Neural progenitor cell (in vitro differentiated cells): ENCODE measurements around the gene C10orf71. TPM values are rescaled to one million over a fixed set of nuclear protein-coding genes. Genes with fewer than 3 reads are reported as not detected.

Source experiments
- DNase-seq: peaks from one replicate; pipeline ENCODE4 v3.0.0-alpha.2; 2016; ENCODE audit warnings: low spot score
- H2AFZ ChIP-seq: fragments of 200-600 bp; sonication (generic); replicated peaks from 2 replicates; pipeline ENCODE4 v1.6.1; 2016; ENCODE audit warnings: antibody characterized with exemption
- H3F3A ChIP-seq: fragments of 200-600 bp; sonication (generic); 2 replicates; pipeline ENCODE4 v1.6.1; 2016; ENCODE audit warnings: antibody characterized with exemption, low read depth
- H3K27ac ChIP-seq: fragments of 200-600 bp; sonication (generic); 2 replicates; pipeline ENCODE4 v1.5.1; 2016; ENCODE audit warnings: mild to moderate bottlenecking
- H3K27me3 ChIP-seq: fragments of 200-600 bp; sonication (generic); 2 replicates; pipeline ENCODE4 v1.6.1; 2016; ENCODE audit warnings: mild to moderate bottlenecking, moderate library complexity
- H3K36me3 ChIP-seq: fragments of 200-600 bp; sonication (generic); 2 replicates; pipeline ENCODE4 v1.5.1; 2016
- H3K4me1 ChIP-seq: fragments of 200-600 bp; sonication (generic); 2 replicates; pipeline ENCODE4 v1.6.1; 2016; ENCODE audit warnings: mixed run types
- H3K4me2 ChIP-seq: fragments of 200-600 bp; sonication (generic); 2 replicates; pipeline ENCODE4 v1.6.1; 2016
- H3K4me3 ChIP-seq: fragments of 200-600 bp; sonication (generic); 2 replicates; pipeline ENCODE4 v1.5.1; 2016
- H3K79me2 ChIP-seq: fragments of 200-600 bp; sonication (generic); 2 replicates; pipeline ENCODE4 v1.6.1; 2016; ENCODE audit warnings: low read depth
- H3K9ac ChIP-seq: fragments of 200-600 bp; sonication (generic); 2 replicates; pipeline ENCODE4 v1.6.1; 2016
- H3K9me3 ChIP-seq: fragments of 200-600 bp; sonication (generic); 2 replicates; pipeline ENCODE4 v1.5.1; 2016; ENCODE audit warnings: low read depth
- H4K20me1 ChIP-seq: fragments of 200-600 bp; sonication (generic); 2 replicates; pipeline ENCODE4 v1.6.1; 2016; ENCODE audit warnings: low read depth
- H3K27ac Mint-ChIP-seq: 3 replicates; pipeline ENCODE4 v1.8.0; 2021; ENCODE audit warnings: mixed read lengths
- H3K27me3 Mint-ChIP-seq: 2 replicates; pipeline ENCODE4 v1.8.0; 2022; ENCODE audit warnings: low read depth, mild to moderate bottlenecking, inconsistent platforms, moderate library complexity, mixed read lengths; ENCODE audit not compliant: insufficient read depth
- H3K36me3 Mint-ChIP-seq: 3 replicates; pipeline ENCODE4 v1.8.0; 2021; ENCODE audit warnings: mixed read lengths
- H3K4me1 Mint-ChIP-seq: 3 replicates; pipeline ENCODE4 v1.8.0; 2021; ENCODE audit warnings: mixed read lengths
- H3K4me3 Mint-ChIP-seq: 3 replicates; pipeline ENCODE4 v1.8.0; 2021; ENCODE audit warnings: mild to moderate bottlenecking, moderate library complexity, mixed read lengths
- H3K9me3 Mint-ChIP-seq: 3 replicates; pipeline ENCODE4 v1.8.0; 2020; ENCODE audit warnings: mixed read lengths
- EZH2 ChIP-seq: fragments of 200-600 bp; sonication (generic); IDR thresholded peaks from 2 replicates; pipeline ENCODE4 v1.6.1; 2017; ENCODE audit warnings: antibody characterized with exemption, mild to moderate bottlenecking, moderate library complexity
- EZH2phosphoT487 ChIP-seq: fragments of 200-600 bp; sonication (generic); IDR thresholded peaks from 2 replicates; pipeline ENCODE4 v1.6.1; 2017; ENCODE audit warnings: antibody characterized with exemption
- total RNA-seq: library from RNA; depleted of rRNA; stranded (reverse); fragments of >200 nt; gene quantifications from 2 replicates; pipeline ENCODE4 v1.2.3, GENCODE V29; 2015; ENCODE audit warnings: low replicate concordance
- TF ChIP-seq, protein P1 (sequence below): fragments of 200-600 bp; sonication (generic); IDR thresholded peaks from 2 replicates; pipeline ENCODE4 v1.5.1; 2017; ENCODE audit warnings: antibody characterized with exemption, mild to moderate bottlenecking

Gene C10orf71
- total RNA-seq, 1 donor from 2014 or later = not detected

DNA sequence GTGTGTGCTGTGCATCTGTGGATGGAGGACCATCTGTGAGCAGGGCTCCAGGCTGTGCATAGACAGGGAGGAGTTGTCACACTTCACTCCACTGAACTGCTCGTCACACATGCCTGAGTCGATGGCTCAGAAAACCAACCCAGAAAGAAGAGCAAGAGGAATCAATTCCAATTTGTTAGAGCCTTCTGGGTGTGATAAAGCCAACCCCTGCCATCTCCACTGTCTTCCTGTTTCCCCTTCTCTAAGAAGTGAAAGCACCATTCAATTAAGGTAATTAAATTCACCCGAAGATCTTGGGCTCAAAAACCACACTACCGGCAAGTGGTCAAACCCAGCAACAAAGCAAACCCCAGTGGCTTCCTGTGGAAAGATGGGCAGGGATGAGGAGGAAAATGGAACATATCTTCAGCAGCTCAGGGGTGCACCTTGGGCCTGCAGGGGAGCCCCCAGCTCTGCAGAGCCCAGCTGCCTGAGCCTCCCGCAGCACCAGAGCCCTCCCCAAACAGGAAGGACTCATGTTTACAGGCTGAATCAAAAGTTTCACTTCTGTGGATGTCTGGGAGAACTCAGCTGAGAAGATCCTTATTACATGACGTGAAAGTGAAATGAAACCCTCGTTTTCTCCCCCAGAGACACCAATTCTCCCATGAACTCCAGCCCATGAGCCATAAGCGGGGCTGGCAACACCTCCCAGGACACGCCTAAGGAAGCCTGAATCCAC lies 10.9 kb downstream of the C10orf71 start:
- Histone ChIP-seq H3K27ac (no peak overlapping the region), H3F3A (no peaks in the 10 kb centered on the region), H3K4me2 (no peak overlapping the region), H3K36me3 (no peaks in the 10 kb centered on the region), H2AFZ (no peak overlapping the region), H3K27me3 (no peaks in the 10 kb centered on the region), H3K9me3 (no peaks in the 10 kb centered on the region), H3K4me1 (no peaks in the 10 kb centered on the region), H3K9ac (no peak overlapping the region), H3K4me3 (no peak overlapping the region), H4K20me1 (no peaks in the 10 kb centered on the region), H3K79me2 (no peaks in the 10 kb centered on the region)
- Mint-ChIP-seq H3K9me3 (peaks cover 2% of the 10 kb centered on the region), H3K36me3 (no peaks in the 10 kb centered on the region), H3K27me3 (peaks cover 10% of the 10 kb centered on the region), H3K4me3 (no peak overlapping the region), H3K27ac (no peak overlapping the region), H3K4me1 (no peaks in the 10 kb centered on the region)
- TF ChIP-seq, protein P1, sequence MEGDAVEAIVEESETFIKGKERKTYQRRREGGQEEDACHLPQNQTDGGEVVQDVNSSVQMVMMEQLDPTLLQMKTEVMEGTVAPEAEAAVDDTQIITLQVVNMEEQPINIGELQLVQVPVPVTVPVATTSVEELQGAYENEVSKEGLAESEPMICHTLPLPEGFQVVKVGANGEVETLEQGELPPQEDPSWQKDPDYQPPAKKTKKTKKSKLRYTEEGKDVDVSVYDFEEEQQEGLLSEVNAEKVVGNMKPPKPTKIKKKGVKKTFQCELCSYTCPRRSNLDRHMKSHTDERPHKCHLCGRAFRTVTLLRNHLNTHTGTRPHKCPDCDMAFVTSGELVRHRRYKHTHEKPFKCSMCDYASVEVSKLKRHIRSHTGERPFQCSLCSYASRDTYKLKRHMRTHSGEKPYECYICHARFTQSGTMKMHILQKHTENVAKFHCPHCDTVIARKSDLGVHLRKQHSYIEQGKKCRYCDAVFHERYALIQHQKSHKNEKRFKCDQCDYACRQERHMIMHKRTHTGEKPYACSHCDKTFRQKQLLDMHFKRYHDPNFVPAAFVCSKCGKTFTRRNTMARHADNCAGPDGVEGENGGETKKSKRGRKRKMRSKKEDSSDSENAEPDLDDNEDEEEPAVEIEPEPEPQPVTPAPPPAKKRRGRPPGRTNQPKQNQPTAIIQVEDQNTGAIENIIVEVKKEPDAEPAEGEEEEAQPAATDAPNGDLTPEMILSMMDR = no peak
- DNase-seq = no peak

DNA sequence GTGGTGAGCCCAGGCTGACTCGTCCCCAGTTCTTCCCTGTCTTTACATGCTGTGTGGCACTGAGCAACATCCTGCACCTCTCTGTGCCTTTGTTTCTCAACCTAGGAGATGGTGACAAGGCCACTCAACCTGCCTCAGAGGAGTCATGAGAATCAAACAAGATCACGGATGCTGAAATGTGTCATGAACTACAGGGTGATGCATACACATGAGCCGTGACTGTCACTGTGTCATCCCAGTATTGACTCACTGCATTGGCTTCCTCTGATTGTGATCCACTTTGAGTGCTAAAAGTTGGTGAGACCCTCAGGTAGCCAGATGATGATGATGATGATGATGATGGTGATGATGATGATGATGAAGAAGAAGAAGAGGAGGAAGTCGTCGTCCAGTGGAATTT lies 11.5 kb downstream of the C10orf71 start:
- Histone ChIP-seq H3K9me3 (no peaks in the 10 kb centered on the region), H3K27ac (no peak overlapping the region), H3K4me3 (no peak overlapping the region), H4K20me1 (no peaks in the 10 kb centered on the region), H3K4me2 (no peak overlapping the region), H2AFZ (no peak overlapping the region), H3K4me1 (no peaks in the 10 kb centered on the region), H3F3A (no peaks in the 10 kb centered on the region), H3K79me2 (no peaks in the 10 kb centered on the region), H3K9ac (no peak overlapping the region), H3K27me3 (no peaks in the 10 kb centered on the region), H3K36me3 (no peaks in the 10 kb centered on the region)
- H3K36me3 Mint-ChIP-seq = no peaks in the 10 kb centered on the region
- H3K9me3 Mint-ChIP-seq = peaks cover 2% of the 10 kb centered on the region
- H3K27me3 Mint-ChIP-seq = peaks cover 9% of the 10 kb centered on the region
- H3K4me1 Mint-ChIP-seq = no peaks in the 10 kb centered on the region
- no peak for TF ChIP-seq EZH2
- TF ChIP-seq, protein P1 = no peak
- no peak overlapping the region for H3K27ac Mint-ChIP-seq
- H3K4me3 Mint-ChIP-seq = no peak overlapping the region
- no peak for DNase-seq

DNA sequence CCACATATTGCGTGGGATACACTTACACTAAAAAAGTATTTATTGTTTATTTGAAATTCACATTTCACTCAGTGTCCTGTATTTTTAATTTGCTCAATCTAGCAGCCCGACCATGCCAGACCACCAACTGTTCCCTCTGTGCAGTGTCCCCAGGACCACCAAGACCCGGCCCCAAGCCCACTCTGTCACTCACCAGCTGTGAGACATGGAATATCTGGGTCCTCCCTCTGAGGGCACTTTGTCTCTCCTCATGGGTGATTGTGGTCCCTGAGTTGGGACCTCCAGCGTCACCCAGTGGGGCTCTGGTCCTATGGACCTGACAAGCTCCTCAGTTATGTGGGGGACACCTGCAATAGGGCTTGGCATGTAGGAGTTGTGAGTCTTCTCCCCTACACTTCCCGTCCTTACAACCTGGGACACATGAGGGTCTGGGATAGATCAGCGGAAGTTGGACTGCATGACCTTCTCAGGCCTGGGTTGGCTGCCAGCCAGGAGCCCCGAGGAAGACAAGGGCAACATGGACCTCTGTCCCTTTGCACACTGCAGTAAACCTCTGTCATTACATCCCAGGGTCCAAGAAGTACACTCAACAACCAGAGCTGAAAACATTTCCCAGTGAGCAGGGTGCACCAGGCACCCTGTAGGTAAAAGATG lies 12.1 kb downstream of the C10orf71 start:
- Histone ChIP-seq H3K4me1 (no peaks in the 10 kb centered on the region), H4K20me1 (no peaks in the 10 kb centered on the region), H3K9ac (no peak overlapping the region), H3K4me3 (no peak overlapping the region), H3K27ac (no peak overlapping the region), H3K4me2 (no peak overlapping the region), H3K36me3 (no peaks in the 10 kb centered on the region), H2AFZ (no peak overlapping the region), H3K9me3 (no peaks in the 10 kb centered on the region), H3F3A (no peaks in the 10 kb centered on the region), H3K27me3 (no peaks in the 10 kb centered on the region), H3K79me2 (no peaks in the 10 kb centered on the region)
- Mint-ChIP-seq H3K27me3 (peaks cover 9% of the 10 kb centered on the region), H3K9me3 (peaks cover 2% of the 10 kb centered on the region), H3K4me1 (no peaks in the 10 kb centered on the region), H3K4me3 (no peak overlapping the region), H3K27ac (no peak overlapping the region), H3K36me3 (no peaks in the 10 kb centered on the region)
- TF ChIP-seq, protein P1 = no peak
- TF ChIP-seq EZH2 = no peak
- no peak for TF ChIP-seq EZH2phosphoT487
- DNase-seq = no peak
